HG03378 (cell line): ENCODE data around the gene LPP.

Source experiments
- ATAC-seq: cut with Tn5 transposase; IDR thresholded peaks from one replicate; pipeline ENCODE4 v1.9.1; 2021; ENCODE audit warnings: mild to moderate bottlenecking, moderate library complexity; ENCODE audit not compliant: unreplicated experiment

LPP gene

DNA sequence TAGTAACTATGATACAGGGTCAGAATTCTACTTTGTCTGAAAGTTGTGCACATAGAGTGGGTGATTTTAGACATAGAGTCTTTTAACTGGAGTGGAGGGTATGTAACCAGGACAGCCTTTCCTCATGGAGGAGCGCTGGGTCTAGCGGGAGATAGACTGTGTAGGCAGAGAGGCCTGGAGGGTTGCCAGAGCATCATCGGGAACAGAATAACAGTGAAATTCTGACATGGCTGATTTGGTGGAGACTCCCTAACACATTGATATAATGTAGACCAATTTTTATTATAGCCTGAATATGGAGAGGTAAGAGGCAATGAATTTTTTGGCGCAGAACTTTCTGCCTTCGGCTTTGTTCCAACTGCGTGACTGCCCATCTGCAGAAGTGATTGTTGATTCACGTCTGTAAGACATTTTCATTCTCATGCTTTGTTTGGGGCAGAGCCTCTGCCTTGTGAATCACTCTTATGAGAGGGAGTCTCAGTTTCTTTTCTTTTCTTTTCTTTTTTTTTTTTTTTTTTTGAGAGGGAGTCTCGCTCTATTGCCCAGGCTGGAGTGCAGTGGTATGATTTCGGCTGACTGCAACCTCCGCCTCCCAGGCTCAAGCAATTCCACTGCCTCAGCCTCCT, 16.0 kb downstream of the LPP start:
- no peak for ATAC-seq

DNA sequence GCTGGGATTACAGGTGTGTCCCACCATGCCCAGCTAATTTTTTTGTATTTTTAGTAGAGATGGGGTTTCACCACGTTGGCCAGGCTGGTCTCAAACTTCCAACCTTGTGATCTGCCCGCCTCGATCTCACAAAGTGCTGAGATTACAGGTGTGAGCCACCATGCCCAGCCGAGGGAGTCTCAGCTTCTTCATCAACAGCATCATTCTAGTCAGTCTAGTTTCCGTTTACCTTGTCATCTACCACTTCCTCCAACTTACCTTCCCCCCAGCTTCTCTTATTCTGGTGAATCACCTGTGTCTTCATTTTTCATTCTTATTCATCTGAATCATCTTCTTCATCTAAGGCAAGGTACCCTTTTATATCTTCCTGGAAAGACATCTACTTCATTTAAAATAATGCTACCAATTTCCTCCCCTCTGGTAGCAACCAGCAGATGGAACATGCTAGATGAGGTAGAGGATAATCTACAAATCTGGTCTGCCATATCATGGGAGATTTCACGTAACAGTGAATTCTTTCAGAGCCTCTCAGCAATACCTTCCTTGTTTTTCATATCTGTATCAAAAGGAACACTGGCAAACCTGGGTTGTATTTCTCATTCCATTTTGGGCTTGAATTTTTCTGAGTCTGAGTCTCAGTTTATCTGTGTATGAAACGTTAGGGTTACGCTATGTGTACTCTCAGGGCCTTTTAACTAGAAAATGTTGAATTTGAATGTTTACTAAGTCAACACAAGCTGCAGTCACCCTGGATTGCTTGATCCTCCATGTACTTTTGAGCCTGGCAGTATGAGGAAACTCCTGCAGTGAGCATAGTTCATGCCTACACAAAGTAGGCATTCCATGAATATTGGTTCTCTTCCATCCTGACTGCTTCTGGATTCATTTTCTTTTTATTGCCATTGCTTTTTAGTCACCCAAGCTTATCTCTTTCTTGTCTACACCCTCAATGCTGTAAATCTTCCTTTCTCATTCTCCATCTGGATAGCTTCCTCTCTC, 16.8 kb downstream of the LPP start:
- no peak for ATAC-seq

DNA sequence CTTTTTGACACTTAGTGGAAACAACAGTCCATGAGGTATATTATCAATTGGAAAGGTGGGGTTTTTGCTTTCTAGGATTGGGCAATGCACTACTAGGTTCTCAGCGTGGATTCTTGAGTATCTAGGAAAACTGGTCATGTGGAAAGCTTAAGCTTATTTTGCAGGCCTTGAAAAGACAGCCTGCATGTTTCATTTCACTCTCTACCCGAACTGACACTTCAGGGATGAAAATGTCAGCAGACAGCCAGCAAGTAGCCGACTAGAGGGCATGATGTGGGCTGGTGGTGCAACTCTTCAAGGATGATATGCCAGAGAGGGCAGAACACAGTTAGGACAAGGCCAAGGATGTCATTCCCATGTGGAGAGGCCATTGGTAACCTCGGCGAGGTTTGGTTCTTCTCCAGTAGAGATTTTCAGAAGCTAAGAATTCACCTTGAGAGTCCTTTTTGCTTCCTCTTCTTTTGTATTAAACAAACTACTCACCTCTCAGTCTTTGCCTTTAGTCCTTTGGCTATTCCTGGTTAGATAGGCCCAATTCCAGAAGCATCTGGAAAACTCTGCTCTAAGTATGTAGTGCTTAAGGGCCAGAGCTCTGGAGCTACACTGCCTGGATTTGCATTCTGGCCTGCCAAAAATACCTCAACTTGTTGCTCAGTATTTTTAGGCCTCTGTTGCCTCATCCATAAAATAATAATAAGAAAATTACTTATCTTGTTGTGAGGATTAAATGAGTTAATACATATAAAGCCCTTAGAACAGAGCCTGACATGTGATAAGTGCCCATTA, 17.9 kb downstream of the LPP start:
- no peak for ATAC-seq

DNA sequence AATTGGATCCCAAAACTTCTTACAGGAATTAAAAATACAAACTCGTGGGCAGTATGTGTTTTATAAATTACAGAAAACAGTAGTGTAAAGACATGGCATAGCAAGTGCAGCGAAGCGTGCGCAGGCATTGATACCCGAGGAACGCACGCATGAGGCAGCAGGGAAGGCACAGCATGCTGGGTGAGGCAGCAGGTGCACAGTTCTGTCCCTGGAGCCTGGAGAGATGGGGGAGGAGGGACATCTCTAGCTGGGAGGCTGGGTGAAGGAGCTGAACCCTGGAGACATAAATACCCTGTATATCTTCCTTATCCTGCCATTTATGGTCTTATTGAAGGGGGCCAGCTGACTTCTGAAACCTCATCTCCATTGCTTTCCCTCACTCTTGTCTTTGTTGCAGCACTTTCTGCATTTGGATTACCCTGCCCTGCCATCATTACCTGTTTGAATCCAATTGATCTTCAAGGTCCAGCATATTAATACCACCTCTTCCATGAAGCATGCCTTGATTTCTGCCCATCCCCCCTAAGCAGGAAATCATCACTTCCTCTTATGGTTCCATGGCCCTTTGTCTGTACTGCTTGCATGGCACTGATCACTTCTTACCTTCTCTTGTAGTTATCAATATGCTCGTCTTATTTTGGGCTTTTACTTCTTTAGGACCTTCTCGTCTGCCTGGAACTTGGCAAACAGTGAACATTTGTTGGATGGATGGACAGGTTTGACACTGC, 20.5 kb downstream of the LPP start:
- ATAC-seq: no peak

DNA sequence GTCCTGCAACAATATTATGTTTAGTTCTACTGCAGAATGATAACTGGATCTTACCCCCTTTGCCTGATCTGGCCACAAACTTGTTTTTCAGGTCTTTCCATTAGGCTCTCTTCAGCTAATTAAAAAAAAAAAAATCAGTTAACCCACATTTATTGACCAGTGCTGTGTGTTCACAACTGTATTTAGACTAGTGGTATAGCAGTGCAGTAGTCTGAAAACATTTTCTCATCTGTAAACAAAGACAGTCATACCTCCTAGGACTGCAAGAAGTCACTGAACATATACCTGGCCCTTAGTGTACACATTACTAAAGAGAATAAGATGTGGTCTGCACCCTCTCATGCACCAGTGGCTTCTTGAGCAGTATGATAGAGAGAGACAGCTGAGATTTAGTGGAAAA, 22.5 kb downstream of the LPP start:
- no peak for ATAC-seq

DNA sequence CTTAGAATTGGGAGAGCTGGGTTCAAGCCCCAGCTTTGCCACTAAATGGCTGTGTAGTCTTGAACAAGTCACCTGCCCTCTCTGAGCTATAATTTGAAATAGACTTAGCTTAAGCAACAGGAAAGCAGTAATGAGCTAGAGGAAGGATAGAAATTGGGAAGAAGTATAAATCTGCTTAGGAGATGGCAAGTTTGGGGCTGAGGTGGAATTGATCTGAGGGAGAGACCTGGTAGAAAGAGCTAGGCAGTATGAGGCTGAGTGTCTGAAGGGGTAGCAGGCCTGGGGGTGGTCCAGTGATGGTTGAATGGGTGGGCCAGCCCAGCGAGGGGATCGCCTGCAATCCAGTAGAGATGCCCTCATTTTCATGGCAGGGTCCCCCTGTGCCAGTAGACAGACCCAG, 22.9 kb downstream of the LPP start:
- no peak for ATAC-seq

DNA sequence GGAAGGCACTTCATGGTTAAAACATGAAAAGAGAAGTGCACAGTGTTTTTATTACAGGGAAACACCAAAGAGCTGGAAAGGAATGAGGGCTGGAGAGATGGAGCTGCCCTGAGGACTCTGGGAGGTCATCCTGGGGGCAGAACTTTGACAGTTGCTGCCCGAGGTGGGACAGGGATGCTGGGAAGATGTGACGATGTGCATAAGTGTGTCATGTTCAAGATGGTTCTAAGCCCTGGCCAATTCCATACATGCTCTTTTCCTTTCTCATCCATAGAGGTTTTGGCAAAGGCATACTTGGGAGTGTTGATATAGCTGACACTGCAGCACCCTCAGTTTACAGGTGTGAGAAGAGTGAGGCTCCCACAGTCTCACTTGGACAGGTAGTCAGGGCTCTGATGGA, 23.8 kb downstream of the LPP start:
- ATAC-seq: no peak

DNA sequence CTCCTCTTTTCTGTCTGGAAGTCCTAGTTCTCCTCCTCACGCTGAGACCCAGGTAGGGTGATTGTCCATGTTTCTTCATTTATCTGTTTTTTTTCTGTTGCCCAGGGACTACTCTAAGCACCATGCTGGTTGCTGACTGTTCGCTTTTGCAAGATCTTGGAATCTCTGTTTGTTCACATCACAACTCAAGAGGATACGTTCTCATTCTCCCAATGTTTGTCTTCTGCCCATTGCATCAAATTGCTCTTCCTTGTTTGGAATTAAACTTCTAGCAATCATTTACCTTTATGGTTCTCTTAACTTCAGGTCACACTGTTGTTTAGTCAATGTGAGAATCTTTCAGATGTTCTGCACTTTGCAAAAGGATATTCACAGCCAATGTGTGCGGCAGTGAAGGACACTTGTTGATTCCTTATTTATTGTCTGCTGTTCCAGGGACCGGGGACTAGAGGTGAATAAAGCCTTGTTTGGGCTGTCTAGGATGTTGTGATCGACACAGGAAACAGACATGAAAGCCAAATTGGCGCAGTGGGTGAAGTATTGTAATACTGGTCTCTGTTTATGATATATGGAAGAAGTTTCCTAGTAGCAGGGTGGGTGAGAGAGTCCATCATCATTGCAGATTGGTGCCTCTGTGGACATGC, 24.5 kb downstream of the LPP start:
- no peak for ATAC-seq

DNA sequence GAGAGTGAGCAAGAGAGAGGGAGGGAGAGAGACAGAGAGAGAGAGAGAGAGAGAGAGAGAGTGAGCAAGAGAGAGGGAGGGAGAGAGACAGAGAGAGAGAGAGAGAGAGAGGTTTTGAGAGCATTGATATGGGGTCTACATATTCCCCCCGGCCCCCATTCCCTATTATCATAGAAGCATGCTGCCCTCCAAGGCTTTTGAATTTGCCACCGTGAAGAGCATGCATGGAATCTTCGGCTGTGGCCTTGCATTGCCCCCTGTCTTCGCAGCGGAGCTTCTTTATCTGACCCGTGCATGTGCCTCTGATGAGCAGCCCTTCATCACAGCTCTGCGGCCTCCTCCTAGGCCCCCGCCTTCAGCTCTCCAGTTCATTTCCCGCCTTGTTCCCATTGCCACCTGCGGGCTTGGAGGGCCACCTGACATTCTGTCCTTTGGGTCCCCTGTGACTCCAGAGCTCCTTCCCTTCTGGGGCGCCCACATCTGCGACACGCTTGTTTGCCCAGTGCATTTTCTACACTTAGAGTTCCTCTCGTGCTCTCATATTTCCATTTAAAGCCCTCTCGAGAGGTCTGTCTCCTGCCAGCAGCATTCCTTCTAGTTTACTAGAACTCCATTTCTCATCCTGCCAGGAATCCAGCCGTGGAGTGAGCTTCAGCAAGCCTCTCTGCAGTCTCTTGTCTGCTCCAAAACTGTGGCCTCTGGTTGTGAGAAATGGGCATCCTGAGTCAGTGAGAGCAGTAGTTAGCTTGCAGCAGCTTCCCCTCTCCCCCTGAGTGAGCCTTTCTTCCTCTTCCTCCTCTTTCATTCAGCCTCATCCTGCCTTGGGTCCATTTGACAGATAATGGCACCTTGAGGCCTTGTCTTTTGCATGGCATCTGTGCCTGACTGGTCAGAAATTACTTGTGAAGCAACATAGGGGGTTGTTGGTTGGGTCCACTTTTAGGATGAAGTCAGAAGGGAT, 25.3 kb downstream of the LPP start:
- ATAC-seq: no peak

DNA sequence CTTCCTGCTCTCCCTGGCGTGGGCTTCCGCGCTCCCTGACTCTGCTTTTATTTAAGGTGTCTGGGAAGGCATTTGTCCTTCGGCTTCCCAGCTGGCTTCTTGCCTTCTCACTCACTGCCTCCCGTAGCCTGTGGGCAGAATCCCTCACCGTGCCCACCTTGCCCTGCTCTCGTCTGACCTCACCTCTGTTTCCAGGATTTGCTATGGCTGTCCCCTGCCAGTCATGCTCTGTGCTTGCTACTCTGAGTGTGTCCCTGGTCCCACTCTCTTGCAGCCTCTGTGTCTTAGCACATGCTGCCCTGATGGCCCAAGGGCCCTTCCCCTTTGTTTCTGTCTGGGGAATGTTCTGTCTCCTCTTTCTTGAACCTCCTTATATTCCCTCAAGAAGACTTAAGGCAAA, 26.2 kb downstream of the LPP start:
- ATAC-seq: no peak

DNA sequence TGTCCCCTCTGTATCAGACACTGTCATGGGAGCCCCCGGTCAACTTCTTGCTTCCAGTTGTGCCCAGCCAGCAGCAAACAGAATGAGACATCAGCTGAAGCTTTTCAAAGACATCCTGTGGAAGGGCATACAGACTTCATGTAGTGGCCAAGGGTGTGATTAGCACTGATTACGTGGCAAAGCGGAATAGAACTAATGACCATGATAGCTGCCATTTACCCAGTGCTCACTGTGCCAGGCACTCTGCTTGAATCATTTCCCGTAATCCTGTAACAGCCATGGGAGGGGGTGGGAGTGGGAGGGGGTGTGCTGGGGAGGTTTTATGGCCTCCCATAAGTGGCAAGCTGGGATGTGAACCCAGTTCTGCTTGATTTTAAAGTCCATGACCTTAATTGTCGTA, 29.5 kb downstream of the LPP start:
- no peak for ATAC-seq

DNA sequence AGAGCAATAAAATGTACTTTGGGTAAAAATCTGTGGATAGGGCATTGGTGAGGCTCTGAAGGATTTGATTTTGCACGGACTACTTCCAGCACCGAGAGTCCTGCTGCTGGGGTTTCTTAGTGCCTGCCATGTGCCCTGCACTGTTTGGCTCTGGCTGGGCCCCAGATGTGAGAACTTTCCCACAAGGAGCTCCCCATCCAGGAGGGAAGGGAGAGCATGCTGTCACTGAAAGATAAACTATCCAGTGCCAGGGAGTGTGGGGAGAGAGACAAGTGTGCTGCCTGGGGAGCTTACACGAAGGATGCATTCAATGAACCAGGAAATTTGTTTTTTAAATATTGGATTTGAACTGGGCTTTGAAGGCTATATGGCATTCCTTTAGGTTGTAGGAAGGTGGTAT, 30.2 kb downstream of the LPP start:
- ATAC-seq: no peak

DNA sequence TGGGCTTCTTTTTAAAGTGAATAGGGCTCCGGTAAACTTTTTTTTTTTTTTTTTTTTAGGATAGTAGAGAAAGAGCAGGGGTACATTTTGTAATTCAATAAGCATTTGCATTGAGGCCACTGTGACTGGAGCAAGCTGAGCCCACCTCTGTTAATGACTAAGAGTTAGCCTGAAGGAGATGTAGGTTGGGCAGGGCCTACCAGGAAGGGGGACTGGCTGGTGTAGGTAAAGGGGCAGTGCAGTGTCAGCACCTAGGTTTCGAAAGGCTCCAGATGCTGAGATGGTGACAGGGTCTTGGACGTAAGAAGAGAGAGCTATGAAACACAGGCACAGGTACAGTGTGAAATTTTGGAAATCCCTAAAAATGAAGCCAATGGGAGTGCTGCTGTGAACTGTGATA, 30.7 kb downstream of the LPP start:
- no peak for ATAC-seq

DNA sequence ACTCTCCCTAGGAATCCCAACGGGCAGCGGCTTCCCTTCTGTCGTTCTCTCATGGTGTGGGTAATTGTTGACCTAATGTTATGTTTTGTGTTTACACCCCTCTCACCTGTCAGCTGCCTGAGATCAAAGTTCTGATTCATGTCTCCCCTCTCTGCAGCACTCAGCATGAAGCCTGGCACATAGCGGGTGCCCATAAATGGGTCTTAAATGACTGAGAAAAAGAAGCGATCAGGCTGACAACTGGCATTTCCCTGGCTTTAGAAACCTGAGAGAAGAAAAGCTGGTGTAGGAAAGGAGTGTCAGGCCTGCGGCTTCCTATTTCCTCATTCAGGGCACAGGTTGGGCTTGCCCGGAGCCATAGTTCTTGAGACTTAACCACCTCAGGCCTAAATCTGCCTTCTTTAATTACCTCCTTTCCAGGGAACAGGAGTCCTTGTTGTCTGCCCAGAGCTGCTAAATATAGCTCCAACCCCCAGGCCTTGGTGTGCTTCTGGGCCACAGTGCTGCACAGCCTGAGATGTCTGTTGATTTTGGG, 31.8 kb downstream of the LPP start:
- ATAC-seq: no peak

DNA sequence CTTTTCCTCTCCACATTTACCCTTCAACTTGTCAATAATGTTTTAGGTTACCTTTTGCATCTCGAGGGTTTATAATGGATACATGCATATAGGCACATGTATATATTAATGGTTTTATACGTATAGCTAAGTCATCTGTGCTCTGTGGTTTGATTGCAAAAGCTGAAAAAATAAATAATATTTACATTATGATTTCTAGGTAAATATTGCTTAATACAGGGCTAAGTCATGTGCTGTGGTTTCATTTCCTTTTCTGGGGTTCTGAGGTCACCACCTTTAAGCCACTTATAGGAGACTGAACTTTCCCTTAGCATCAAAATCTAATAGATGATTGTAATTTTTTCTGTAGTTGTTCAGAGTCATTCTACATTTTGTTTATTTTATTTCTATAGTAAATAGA, 33.1 kb downstream of the LPP start:
- no peak for ATAC-seq

DNA sequence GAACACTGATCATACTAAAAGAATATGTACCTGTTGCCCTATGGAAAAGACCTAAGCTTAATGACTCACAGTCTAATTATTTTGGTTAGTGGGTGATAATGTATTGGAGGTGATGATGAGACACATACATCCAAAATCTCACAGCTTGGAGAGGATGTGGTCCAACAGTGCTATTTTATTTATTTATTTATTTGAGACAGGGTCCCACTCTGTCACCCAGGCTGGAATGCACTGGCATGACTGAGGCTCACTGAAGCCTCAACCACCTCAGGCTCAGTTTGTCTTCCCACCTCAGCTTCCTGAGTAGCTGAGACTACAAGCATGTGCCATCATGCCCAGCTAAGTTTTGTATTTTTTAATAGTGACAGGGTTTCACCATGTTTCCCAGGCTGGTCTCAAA, 35.0 kb downstream of the LPP start:
- ATAC-seq: no peak

DNA sequence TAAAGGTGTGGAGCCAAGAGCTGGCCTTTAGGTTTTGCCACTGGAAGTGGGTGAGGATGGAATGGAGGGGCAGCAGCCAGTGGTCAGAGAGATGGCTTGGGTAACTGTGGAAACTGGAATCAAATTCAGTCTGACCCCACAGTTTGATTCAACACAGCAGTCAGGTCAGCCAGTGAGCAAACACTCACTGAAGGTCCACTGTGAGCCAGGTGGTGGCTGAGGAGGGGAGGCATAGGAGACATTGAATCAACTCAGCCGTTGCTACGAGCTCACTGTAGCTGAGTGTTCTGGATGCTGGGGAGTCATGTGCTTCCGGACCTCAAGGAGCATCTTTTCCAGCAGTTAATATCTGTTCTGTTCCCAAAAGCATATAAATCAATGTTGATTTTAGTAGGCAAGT, 37.5 kb downstream of the LPP start:
- ATAC-seq: no peak

DNA sequence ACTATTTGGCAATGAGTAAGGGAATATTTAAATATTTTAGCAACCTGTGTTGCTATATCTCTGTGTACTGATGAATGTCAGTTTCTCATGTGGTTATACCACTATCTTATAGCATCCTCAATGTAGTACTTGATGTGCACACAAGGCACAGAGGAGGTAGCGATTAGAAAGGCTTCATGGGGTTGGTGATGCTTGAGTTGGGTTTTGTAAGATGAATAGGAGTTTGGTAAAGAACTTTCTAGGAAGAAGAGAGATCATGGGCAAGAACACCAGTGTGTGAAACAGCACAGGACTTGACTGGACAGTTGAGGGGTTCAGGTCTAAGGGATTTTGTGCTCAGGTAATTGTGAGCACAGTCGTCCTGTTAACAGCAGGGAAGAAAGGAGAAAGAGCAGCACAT, 38.1 kb downstream of the LPP start:
- ATAC-seq: no peak

DNA sequence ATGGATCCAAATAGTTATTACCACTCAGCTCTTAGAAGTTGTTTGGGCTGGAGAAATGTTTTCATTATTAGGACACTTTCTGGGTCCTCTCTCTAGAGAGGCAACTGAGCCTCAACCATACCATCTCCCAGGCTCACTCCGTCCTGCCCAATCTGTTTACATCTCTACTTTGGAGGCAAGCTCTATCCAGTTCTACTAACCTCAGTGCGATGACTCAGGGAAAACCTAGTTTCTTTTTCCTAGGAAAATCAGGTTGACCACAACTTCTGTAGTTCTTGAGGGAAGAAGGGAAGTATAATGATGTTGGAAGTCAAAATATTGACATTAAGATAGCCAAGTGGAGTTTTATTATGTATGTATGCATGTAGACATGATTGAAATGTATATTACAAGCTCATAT, 40.4 kb downstream of the LPP start:
- no peak for ATAC-seq
